Stimulated activated CD8-positive, alpha-beta memory T cell treated with anti-CD3 and anti-CD28 coated beads, Interleukin-4, amount 100 ng/mL, for 48 hours (primary cell): ENCODE results near the gene RARB.

Experiments
- DNase-seq: peaks from one replicate; pipeline ENCODE4 v3.0.0-alpha.2; 2020

Gene RARB

DNA sequence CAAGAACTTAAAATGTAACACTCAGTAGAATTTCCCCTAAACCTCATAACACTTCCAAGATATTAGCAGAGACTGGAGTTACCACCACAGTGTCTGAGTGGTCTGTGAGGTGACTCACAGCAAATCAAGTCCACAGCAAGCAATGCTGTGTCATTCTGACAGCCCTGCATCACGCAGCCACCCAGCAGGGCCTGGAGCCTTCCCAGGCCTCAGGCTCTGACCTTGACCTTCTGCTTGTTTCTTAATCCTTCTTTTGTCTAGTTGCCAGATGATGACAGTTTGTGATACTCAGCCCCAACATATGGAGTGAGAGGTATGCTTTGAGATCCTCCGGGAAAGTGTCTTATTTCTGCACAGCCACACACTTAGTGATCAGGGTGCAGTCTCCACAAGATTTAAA is 154.2 kb downstream of the RARB start:
- DNase-seq, result no peak

- DNase-seq, result no peak
Measured at GRCh38 chr3:25583343-25583742, 155.3 kb downstream of the RARB start.

- no peak for DNase-seq
Measured at GRCh38 chr3:25584011-25584789, 156.1 kb downstream of the RARB start.

- DNase-seq, result no peak
Measured at GRCh38 chr3:25585361-25586166, 157.5 kb downstream of the RARB start.

DNA sequence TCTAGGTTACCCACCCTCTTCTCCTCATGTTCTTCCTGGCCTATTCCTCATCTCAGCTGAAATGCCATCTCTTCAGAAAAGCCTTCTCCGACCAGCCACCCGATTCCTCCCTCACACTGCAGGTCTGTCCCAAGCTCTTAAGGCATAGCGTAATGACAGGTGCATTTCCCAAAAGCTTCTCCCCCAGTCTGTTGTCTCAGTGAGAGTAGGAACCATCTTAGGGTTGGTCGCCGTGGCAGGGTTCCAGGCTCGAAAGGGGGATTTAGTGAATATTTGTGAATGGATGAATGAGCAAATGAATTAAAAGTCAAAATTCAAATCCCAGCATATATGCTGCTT is 158.1 kb downstream of the RARB start:
- DNase-seq, result no peak

GRCh38 chr3:25586553-25586952 is 158.5 kb downstream of the RARB start:
- no peak for DNase-seq

DNA sequence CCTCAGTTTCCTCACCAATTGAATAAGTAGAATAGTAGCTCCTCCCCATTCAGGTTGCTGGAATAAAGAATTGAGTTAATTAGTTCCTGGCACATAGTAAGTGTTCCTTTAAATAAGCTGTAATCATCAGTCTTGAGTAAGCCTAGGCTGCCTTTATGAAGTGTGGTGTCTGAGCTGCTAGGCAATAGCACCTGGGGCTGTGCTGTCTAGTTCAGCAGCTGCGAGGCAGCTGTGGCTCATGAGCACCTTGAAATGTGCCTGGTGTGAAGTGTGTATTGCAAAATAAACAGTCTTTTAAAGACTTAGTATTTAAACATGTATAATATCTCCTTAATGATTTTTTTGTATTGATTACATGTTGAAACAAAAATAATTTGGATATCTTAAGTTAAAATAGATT is 159.0 kb downstream of the RARB start:
- no peak for DNase-seq

GRCh38 chr3:25587526-25587925 is 159.5 kb downstream of the RARB start:
- DNase-seq, result no peak

GRCh38 chr3:25587975-25588374 is 159.9 kb downstream of the RARB start:
- no peak for DNase-seq

- DNase-seq, result no peak
Measured at GRCh38 chr3:25588441-25589103, 160.5 kb downstream of the RARB start.

DNA sequence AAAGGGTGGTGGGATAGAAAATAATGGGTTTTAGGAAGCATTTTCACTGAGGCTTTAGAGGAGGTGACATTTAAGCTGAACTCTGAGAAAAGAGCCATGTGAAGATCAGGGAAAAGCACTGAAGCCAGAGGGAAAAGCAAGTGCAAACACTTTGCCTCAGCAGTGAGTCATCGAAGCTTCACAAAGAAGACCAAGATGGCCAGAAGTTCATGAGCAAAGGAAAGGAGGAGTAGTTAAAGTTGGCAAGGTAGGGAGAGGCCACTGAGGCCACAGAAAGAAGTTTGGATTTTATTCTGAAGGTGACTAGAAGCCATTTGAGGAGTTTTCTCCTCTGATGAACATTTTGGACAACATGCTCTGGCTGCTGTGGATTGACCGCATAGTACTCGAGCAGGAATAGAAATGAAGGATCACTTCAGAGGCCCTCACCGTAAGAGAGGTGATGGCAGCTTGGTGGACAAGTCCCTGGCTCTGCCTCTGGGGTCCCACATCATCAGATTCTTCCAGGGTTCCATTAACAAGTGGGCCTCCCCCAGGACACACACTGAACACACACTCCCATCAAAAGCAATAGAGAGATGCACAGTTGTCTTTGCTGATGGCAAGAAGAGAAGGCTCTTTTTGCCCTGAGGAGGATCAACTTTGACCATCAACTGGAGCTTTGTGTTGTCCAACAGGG is 161.2 kb downstream of the RARB start:
- no peak for DNase-seq

GRCh38 chr3:25589783-25590258 is 161.8 kb downstream of the RARB start:
- DNase-seq, result no peak

GRCh38 chr3:25592510-25592968 is 164.5 kb downstream of the RARB start:
- DNase-seq, result no peak

- DNase-seq, result no peak
Measured at GRCh38 chr3:25593001-25593400, 164.9 kb downstream of the RARB start.

DNA sequence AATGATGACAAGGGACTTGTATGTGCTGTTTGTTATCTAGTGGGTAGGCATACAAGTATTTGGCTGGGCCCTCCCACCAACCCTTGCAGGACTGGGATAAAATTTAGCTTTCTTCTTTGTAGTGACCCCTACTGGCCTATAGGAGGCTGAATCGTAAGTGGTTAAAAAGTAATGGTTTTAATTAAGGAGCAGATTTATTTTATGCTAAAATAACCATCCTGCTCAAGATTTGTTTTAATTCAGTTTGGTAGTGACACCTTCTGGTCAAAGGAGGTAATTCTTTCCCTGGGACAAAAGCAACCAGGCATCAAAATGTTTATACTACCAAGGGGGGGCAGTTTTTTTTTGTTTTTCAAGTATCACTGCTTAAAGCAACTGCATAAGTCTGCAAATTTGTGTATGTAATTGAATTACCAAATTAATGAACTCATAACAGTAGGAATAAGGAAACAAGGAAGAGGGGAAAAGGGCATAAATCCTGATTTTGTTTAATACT is 166.0 kb downstream of the RARB start:
- no peak for DNase-seq

GRCh38 chr3:25597535-25598101 is 169.6 kb downstream of the RARB start:
- no peak for DNase-seq

DNA sequence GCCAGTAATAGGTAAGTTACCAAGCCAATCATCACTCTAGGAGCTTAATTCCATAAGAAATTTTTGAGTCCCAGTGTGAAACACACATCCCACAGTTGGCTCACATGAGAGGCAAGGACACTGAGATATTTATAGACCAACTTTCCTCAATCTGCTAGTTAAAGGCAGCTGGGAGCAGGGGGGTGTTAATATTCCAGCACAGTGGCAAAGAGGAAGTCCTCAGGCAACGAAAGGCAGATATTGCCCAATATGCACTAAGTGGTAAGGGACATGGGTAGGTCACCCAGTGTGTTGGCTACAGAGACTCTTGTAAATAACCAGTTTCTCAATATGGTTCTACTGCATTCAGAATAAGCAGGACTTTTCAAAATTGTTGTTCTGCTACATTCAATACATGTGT is 175.6 kb downstream of the RARB start:
- no peak for DNase-seq

DNA sequence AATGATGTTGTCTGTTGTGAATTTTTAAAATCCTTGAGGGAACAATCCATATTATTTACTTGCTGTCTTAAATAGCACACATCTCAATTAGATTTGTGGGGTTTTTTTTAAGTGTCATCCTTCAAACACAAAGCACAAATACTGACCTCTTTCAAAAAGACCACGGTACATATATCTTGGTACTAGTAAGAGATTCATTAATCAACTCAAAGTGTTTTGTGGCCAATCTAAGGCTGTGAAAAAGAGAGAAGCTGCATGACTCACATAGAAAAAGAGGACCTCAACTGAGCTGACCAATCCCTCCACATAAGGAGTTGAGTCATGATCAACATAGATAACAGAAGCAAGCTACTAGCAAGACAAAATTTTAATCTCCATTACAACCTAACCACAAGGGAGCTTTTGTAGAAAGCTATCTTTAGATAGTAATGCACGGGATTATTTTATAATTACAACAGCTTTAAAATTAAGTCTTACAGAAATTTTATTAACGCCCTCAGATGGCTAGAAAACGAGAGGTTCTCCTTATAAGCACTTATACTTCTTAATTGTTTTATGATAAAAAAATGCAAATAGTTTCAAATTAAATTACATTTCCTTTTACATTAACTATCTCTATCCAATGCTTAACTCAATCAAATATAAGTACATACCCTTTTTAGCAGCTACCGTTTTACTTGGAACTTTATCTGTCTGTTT is 176.2 kb downstream of the RARB start:
- no peak for DNase-seq

GRCh38 chr3:25610167-25610566 is 182.1 kb downstream of the RARB start:
- DNase-seq, result no peak

DNA sequence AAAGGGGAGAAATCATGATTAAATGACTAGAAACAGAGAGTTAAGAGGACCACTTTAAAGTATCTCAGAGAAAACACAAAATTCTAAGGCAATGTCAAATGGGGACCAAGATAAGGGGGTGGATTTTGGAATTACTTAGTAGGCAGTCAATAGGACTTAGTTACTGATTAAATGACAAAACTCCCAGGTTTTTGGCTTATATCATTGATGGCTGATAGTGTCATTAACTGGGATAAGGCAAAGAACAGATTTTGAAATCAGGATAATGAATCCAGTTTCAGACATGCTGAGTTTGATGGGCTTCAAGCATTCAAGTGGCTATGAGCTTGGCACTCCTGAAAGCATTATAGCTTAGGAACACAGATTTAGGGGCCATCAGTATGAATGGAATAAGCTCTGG is 182.7 kb downstream of the RARB start:
- no peak for DNase-seq

DNA sequence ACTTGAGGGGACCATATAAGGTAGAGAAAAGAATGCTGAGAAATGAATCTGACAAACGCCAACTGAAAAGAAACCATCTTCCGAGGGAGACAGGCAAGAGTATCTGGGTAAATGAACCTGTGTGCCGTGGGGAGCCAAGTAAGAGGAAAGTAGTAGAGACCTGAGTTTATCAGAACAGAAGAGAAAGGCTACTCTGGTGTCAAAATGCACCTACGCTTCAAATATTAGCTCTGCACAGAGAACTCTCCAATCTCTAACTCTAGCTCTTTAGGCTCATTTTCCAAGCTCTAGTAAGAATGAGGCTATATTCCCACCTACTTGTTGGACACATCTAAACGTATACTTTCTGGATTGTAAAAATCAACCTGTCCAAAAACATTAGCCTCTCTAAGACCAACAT is 183.1 kb downstream of the RARB start:
- DNase-seq, result no peak

DNA sequence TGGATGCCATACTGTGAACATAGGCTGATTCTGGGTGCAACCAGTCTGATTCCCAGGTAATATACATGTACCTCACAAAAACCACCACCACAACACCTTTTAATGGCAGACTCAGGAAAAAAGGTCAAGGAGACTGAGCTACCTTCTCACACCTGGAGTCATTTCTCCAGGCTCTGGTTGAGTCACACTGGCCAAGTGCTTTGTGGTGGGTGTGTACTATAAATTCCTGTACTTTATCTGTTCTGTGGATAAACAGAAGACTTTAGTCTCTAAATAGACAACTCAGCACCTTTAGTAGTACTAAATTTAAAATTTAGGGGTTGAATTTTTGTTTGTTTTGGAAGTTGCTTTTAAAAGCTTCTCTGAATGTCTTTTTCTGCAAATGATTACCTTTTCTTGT is 190.0 kb downstream of the RARB start:
- DNase-seq, result no peak
